OCI-LY3 (cell line): ENCODE data around the gene HRH1.

Experiments
- H2AFZ ChIP-seq: fragments of 200-600, 300-600 bp; shearing (Covaris generic); 2 replicates; pipeline ENCODE4 v1.6.0; 2014; ENCODE audit warnings: antibody characterized with exemption, low read depth, low read length
- H3K27ac ChIP-seq: fragments of 200-600, 300-600 bp; sonication (generic); 2 replicates; pipeline ENCODE4 v1.5.1; 2014; ENCODE audit warnings: mild to moderate bottlenecking, low read length, moderate library complexity, mixed read lengths
- H3K27me3 ChIP-seq: fragments of 200-600, 300-600 bp; sonication (generic); 2 replicates; pipeline ENCODE4 v1.6.1; 2014; ENCODE audit warnings: low read depth, low read length, mixed read lengths
- H3K36me3 ChIP-seq: fragments of 200-600, 300-600 bp; sonication (generic); replicated peaks from 2 replicates; pipeline ENCODE3; 2014; ENCODE audit warnings: low read depth, low read length, mixed read lengths
- H3K4me1 ChIP-seq: fragments of 300-600, 200-600 bp; sonication (generic); 2 replicates; pipeline ENCODE4 v1.6.1; 2014; ENCODE audit warnings: low read length, mixed read lengths
- H3K4me2 ChIP-seq: fragments of 200-600, 300-600 bp; sonication (generic); 2 replicates; pipeline ENCODE4 v1.6.1; 2014; ENCODE audit warnings: low read length, mixed read lengths
- H3K4me3 ChIP-seq: fragments of 300-600, 200-600 bp; sonication (generic); 2 replicates; pipeline ENCODE4 v1.5.1; 2014; ENCODE audit warnings: antibody characterized with exemption, mild to moderate bottlenecking, low read length, moderate library complexity
- H3K79me2 ChIP-seq: fragments of 300-600, 200-600 bp; shearing (Covaris generic); 2 replicates; pipeline ENCODE4 v1.6.1; 2014; ENCODE audit warnings: mild to moderate bottlenecking, low read length, mixed read lengths
- H3K9ac ChIP-seq: fragments of 300-600, 200-600 bp; shearing (Covaris generic); 2 replicates; pipeline ENCODE4 v1.6.0; 2014; ENCODE audit warnings: mild to moderate bottlenecking, low read length, moderate library complexity
- H3K9me3 ChIP-seq: fragments of 200-600, 300-600 bp; shearing (Covaris generic); 2 replicates; pipeline ENCODE4 v1.6.1; 2014; ENCODE audit warnings: low read length, mixed read lengths; ENCODE audit not compliant: insufficient read depth
- H4K20me1 ChIP-seq: fragments of 200-600, 300-600 bp; sonication (generic); 2 replicates; pipeline ENCODE4 v1.6.1; 2016; ENCODE audit warnings: low read length, mixed read lengths; ENCODE audit not compliant: insufficient read depth
- EZH2phosphoT487 ChIP-seq: fragments of 200-600 bp; shearing (Covaris generic); IDR thresholded peaks from 2 replicates; pipeline ENCODE4 v1.6.1; 2018; ENCODE audit warnings: antibody characterized with exemption, mixed run types, low read depth
- TF ChIP-seq, protein P1 (sequence below): fragments of 200-600, 300-600 bp; sonication (generic); IDR thresholded peaks from 2 replicates; pipeline ENCODE4 v1.5.1; 2014; ENCODE audit warnings: antibody characterized with exemption, low read length, low read depth

The HRH1 gene

GRCh38 chr3:11150256-11150655 lies 4.0 kb upstream of the HRH1 start:
- Histone ChIP-seq H3K27ac (no peak overlapping the region), H3K79me2 (no peaks in the 10 kb centered on the region), H3K4me3 (no peak overlapping the region), H4K20me1 (no peaks in the 10 kb centered on the region), H3K4me1 (no peaks in the 10 kb centered on the region), H3K4me2 (no peak overlapping the region), H3K9me3 (no peaks in the 10 kb centered on the region), H3K36me3 (no peaks in the 10 kb centered on the region), H3K9ac (no peak overlapping the region), H2AFZ (no peak overlapping the region), H3K27me3 (peaks cover 15% of the 10 kb centered on the region)
- TF ChIP-seq, protein P1, sequence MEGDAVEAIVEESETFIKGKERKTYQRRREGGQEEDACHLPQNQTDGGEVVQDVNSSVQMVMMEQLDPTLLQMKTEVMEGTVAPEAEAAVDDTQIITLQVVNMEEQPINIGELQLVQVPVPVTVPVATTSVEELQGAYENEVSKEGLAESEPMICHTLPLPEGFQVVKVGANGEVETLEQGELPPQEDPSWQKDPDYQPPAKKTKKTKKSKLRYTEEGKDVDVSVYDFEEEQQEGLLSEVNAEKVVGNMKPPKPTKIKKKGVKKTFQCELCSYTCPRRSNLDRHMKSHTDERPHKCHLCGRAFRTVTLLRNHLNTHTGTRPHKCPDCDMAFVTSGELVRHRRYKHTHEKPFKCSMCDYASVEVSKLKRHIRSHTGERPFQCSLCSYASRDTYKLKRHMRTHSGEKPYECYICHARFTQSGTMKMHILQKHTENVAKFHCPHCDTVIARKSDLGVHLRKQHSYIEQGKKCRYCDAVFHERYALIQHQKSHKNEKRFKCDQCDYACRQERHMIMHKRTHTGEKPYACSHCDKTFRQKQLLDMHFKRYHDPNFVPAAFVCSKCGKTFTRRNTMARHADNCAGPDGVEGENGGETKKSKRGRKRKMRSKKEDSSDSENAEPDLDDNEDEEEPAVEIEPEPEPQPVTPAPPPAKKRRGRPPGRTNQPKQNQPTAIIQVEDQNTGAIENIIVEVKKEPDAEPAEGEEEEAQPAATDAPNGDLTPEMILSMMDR, result no peak
- no peak for TF ChIP-seq EZH2phosphoT487

DNA sequence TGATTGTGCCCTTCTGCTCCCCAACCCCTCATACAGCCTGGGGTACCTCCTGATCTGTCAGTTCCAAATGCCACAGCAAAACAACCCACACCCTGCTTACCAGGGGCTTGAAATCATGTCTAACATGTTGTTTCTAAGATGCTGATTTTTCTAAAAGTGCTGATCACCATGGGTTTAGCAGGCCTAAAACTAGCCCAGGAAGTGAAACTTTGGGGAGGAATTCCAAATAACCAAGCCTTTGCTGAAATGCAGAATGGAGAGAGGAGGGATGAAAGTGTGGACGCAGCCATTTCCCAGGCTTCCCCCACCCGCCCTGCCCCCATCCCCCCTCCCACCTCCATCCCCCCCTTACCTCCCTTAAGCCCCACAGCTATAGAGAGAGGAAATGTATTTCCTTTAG lies 2.0 kb upstream of the HRH1 start:
- Histone ChIP-seq H4K20me1 (no peaks in the 10 kb centered on the region), H3K4me1 (no peaks in the 10 kb centered on the region), H3K36me3 (no peaks in the 10 kb centered on the region), H3K27ac (no peak overlapping the region), H3K4me3 (no peak overlapping the region), H3K27me3 (peaks cover 28% of the 10 kb centered on the region), H3K9me3 (no peaks in the 10 kb centered on the region), H3K79me2 (no peaks in the 10 kb centered on the region), H3K9ac (no peak overlapping the region), H3K4me2 (no peak overlapping the region), H2AFZ (no peak overlapping the region)
- TF ChIP-seq EZH2phosphoT487, result no peak
- TF ChIP-seq, protein P1, result no peak

DNA sequence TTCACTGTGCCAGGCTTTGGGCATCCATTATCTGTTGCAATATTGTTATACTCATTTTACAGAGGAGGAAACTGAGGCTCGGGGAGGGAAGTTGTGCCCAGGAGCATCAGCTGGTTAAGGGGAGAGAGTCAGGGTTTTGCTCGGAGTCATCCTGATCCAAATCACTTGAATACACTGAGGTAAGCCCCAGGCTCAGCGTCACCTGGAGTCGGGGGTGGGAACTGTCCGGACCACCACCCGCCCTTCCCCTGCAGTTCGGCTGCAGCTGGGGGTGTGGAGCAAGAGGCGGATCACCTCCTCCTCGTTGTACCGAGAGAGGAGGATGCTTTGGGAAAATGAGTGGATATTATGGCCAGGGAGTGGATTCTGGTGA lies 646 bp downstream of the HRH1 start:
- Histone ChIP-seq H3K27ac (no peak overlapping the region), H2AFZ (no peak overlapping the region), H3K9ac (no peak overlapping the region)

DNA sequence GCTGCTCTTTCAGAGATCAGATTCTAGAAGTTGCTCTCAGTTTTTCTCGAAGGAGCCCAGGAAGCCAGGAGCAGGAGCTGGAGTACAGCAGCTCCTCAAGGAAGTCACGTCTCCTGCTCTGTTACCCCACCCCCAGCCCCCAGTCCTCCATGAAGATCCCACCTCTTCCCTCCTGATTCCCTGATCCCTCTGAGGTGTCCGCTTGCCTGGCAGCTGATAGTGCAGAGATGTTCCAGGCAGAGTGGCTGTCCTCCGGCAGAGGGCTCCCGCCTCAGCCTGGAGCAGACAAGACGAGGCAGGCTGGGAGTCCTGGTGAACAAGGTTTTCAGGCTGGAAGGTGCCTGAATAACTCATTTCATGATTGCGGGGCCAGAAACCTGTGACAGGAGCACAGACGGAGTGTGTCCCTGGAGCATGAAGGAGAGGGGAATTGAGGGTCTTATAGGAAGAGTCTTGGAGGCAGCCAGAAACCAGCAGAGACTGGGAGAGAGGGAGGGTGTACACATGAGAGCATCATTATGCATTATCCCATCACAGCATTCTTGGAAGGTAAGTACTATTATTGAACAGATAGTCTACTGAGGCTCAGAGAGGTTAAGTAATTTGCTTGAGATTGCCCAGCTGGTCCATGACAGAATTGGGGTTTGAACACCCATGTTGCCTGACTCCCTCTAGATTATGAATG lies 1.2 kb downstream of the HRH1 start:
- no peak overlapping the region for H3K4me3 ChIP-seq
- H3K9ac ChIP-seq, result no peak overlapping the region
- H4K20me1 ChIP-seq, result no peaks in the 10 kb centered on the region
- no peaks in the 10 kb centered on the region for H3K36me3 ChIP-seq
- no peaks in the 10 kb centered on the region for H3K79me2 ChIP-seq
- no peak overlapping the region for H3K4me2 ChIP-seq
- no peaks in the 10 kb centered on the region for H3K9me3 ChIP-seq
- H3K27me3 ChIP-seq, result peaks cover 44% of the 10 kb centered on the region
- no peaks in the 10 kb centered on the region for H3K4me1 ChIP-seq
- no peak overlapping the region for H2AFZ ChIP-seq
- no peak overlapping the region for H3K27ac ChIP-seq
- TF ChIP-seq, protein P1, result peak; percentile 30; the same call in 1 of the 2 replicates
- no peak for TF ChIP-seq EZH2phosphoT487

More for the DNA sequence above, 646 bp downstream of the HRH1 start:
- H3K9me3 ChIP-seq, result no peaks in the 10 kb centered on the region
- H3K4me3 ChIP-seq, result no peak overlapping the region
- H4K20me1 ChIP-seq, result no peaks in the 10 kb centered on the region
- H3K4me1 ChIP-seq, result no peaks in the 10 kb centered on the region
- peaks cover 41% of the 10 kb centered on the region for H3K27me3 ChIP-seq
- H3K79me2 ChIP-seq, result no peaks in the 10 kb centered on the region
- H3K4me2 ChIP-seq, result no peak overlapping the region
- no peaks in the 10 kb centered on the region for H3K36me3 ChIP-seq
- TF ChIP-seq, protein P1, result no peak
- no peak for TF ChIP-seq EZH2phosphoT487
